Activated naive CD8-positive, alpha-beta T cell (primary cell): ENCODE data around the gene MAP3K14.
"Not testable (repeated sequence)": the region's sequence is repeated elsewhere in the genome, so short reads cannot be mapped to it uniquely, and the experiment has no call there.

Experiments used
- H3K27ac Mint-ChIP-seq: one replicate; pipeline ENCODE4 v1.8.0; 2021; ENCODE audit warnings: mixed read lengths
- H3K27me3 Mint-ChIP-seq: one replicate; pipeline ENCODE4 v1.8.0; 2021; ENCODE audit warnings: mixed read lengths
- H3K36me3 Mint-ChIP-seq: one replicate; pipeline ENCODE4 v1.8.0; 2021; ENCODE audit warnings: mixed read lengths
- H3K4me1 Mint-ChIP-seq: one replicate; pipeline ENCODE4 v1.8.0; 2021; ENCODE audit warnings: low read depth, mixed read lengths
- H3K4me3 Mint-ChIP-seq: one replicate; pipeline ENCODE4 v1.8.0; 2021; ENCODE audit warnings: mild to moderate bottlenecking, mixed read lengths
- H3K9me3 Mint-ChIP-seq: one replicate; pipeline ENCODE4 v1.8.0; 2021; ENCODE audit warnings: low read depth, mixed read lengths

The MAP3K14 gene

DNA sequence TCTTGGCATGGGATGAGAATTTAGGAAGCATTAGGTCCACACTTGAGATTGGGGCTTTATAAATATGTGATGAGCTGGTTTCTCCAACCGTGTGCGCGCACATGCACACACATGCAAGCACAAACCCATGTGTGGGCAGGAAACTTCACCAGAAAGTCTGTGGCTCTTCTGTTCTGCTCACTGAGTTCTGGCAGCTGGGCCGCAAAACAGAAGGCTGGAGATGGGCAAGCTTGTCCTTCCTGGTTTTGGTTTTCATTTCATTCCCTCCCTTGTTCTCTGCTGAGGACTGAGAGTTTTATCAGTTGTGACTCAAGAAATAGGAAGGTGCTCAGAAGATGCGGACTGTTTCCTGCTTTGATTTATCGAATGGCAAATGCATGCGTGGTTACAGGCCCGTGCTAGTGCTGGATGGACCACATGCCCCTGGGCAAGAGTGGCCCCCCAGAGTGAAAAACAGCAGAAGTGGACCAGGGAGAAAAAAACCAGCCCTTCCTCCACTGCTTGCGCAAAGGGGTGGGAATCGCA lies 14.1 kb downstream of the MAP3K14 start:
- peak overlapping the region; percentile 76 for H3K4me3 Mint-ChIP-seq
- no peaks in the 10 kb centered on the region for H3K27me3 Mint-ChIP-seq
- H3K4me1 Mint-ChIP-seq, result peaks cover 79% of the 10 kb centered on the region
- H3K27ac Mint-ChIP-seq, result peak overlapping the region; percentile 96
- H3K9me3 Mint-ChIP-seq, result no peaks in the 10 kb centered on the region
- H3K36me3 Mint-ChIP-seq, result peaks cover 13% of the 10 kb centered on the region

GRCh38 chr17:45302220-45302619 lies 14.6 kb downstream of the MAP3K14 start:
- H3K4me3 Mint-ChIP-seq, result peak overlapping the region; percentile 76
- H3K36me3 Mint-ChIP-seq, result peaks cover 13% of the 10 kb centered on the region
- not testable (repeated sequence) for H3K27me3 Mint-ChIP-seq, H3K9me3 Mint-ChIP-seq
- H3K4me1 Mint-ChIP-seq, result peaks cover 77% of the 10 kb centered on the region
- H3K27ac Mint-ChIP-seq, result peak overlapping the region; percentile 96

- peak overlapping the region; percentile 70 for H3K27ac Mint-ChIP-seq
- H3K4me3 Mint-ChIP-seq, result peak overlapping the region; percentile 17
- no peaks in the 10 kb centered on the region for H3K9me3 Mint-ChIP-seq
- H3K4me1 Mint-ChIP-seq, result peaks cover 81% of the 10 kb centered on the region
- H3K36me3 Mint-ChIP-seq, result peaks cover 15% of the 10 kb centered on the region
- H3K27me3 Mint-ChIP-seq, result no peaks in the 10 kb centered on the region
Measured at GRCh38 chr17:45301674-45302073, 15.1 kb downstream of the MAP3K14 start.

- peaks cover 16% of the 10 kb centered on the region for H3K36me3 Mint-ChIP-seq
- H3K27ac Mint-ChIP-seq, result peak overlapping the region; percentile 93
- no peaks in the 10 kb centered on the region for H3K9me3 Mint-ChIP-seq
- peak overlapping the region; percentile 67 for H3K4me3 Mint-ChIP-seq
- no peaks in the 10 kb centered on the region for H3K27me3 Mint-ChIP-seq
- H3K4me1 Mint-ChIP-seq, result peaks cover 83% of the 10 kb centered on the region
Measured at GRCh38 chr17:45300060-45300751, 16.6 kb downstream of the MAP3K14 start.

- Mint-ChIP-seq H3K4me1 (peaks cover 83% of the 10 kb centered on the region), H3K9me3 (no peaks in the 10 kb centered on the region), H3K27ac (peak overlapping the region; percentile 83), H3K27me3 (no peaks in the 10 kb centered on the region), H3K36me3 (peaks cover 15% of the 10 kb centered on the region), H3K4me3 (no peak overlapping the region)
Measured at GRCh38 chr17:45299361-45299760, 17.5 kb downstream of the MAP3K14 start.

DNA sequence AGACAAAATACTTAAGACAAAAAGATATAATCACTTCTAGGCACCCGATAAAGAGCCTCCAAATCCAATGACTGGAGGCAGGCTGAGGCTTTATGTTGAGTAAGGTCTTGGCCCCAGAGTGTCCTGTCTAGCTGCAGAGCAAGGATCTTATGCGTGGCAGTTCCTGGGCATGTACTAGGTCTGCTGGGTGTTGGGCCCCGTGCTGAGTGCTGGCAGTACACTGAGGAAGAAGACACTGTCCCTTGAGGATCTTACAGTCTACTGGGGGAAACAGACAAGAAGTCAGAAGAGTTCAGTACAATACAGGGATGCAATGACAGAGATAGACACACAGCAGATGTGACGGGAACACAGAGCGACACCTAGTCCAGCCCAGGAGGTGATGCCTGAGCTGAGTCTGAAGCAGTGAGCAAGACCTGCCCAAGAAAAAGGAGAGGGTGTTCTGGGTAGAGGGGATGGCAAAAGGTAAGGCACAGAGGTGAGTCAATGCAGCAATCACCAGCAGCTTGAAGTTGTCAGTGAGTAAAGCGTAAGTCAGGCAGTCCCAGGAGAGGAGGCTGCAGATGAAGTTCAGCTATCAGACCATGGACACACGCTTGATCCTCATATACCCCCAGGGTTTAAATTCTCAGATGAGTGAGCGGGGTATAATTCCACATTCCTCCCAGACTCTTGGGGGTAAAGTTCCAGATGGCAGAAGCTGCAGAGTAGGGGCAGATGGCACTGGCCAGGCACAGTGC lies 18.1 kb downstream of the MAP3K14 start:
- Mint-ChIP-seq H3K9me3 (no peaks in the 10 kb centered on the region), H3K36me3 (peaks cover 14% of the 10 kb centered on the region), H3K27me3 (no peaks in the 10 kb centered on the region), H3K4me3 (no peak overlapping the region), H3K27ac (peak overlapping the region; percentile 76), H3K4me1 (peaks cover 86% of the 10 kb centered on the region)

GRCh38 chr17:45296833-45297124 lies 20.0 kb downstream of the MAP3K14 start:
- peaks cover 13% of the 10 kb centered on the region for H3K36me3 Mint-ChIP-seq
- H3K9me3 Mint-ChIP-seq, result no peaks in the 10 kb centered on the region
- H3K4me3 Mint-ChIP-seq, result peak overlapping the region; percentile 41
- no peaks in the 10 kb centered on the region for H3K27me3 Mint-ChIP-seq
- peak overlapping the region; percentile 91 for H3K27ac Mint-ChIP-seq
- H3K4me1 Mint-ChIP-seq, result peaks cover 87% of the 10 kb centered on the region

DNA sequence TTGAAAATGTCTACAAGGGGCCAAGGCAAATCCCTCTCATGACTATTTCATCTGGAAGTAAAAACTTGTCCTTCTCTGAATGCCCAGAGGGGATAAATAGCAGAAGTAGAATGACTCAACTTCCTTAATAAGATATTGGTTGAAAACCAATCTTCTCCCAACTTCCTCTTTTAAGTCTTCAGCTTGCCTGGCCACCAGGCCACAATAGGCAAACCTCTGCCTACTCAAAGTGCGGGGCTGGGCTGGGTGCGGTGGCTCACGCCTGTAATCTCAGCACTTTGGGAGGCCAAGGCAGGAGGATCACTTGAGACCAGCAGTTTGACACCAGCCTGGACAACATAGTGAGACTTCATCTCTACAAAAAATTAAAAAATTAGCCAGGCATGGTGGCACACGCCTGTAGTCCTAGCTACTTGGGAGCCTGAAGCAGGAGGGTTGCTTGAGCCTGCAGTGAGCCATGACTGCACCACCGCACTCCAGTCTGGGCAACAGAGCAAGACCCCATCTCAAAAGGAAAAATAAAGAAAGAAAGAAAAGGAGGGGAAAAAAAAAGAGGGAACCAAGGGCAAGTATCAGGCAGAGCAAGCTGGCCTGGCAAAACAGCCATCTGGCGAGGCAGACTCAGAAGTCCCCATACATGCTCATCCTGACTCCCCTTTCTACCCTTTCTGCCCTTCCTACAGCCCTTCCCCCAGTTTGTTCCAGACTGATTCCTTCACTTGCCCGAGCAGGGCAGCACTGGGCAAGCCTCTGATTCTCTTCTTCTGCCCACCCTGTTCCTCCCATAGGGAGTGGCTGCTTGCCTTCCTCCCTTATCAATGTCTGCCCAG lies 20.6 kb downstream of the MAP3K14 start:
- peak overlapping the region; percentile 91 for H3K27ac Mint-ChIP-seq
- no peaks in the 10 kb centered on the region for H3K27me3 Mint-ChIP-seq
- peaks cover 13% of the 10 kb centered on the region for H3K36me3 Mint-ChIP-seq
- H3K4me1 Mint-ChIP-seq, result peaks cover 87% of the 10 kb centered on the region
- no peaks in the 10 kb centered on the region for H3K9me3 Mint-ChIP-seq
- peak overlapping the region; percentile 41 for H3K4me3 Mint-ChIP-seq

- Mint-ChIP-seq H3K4me3 (no peak overlapping the region), H3K27ac (peak overlapping the region; percentile 86), H3K36me3 (peaks cover 9% of the 10 kb centered on the region)
Measured at GRCh38 chr17:45294506-45294905, 22.3 kb downstream of the MAP3K14 start.

GRCh38 chr17:45293413-45294211 lies 23.2 kb downstream of the MAP3K14 start:
- H3K9me3 Mint-ChIP-seq, result no peaks in the 10 kb centered on the region
- peak overlapping the region; percentile 86 for H3K27ac Mint-ChIP-seq
- H3K36me3 Mint-ChIP-seq, result peaks cover 7% of the 10 kb centered on the region
- no peaks in the 10 kb centered on the region for H3K27me3 Mint-ChIP-seq
- peak overlapping the region; percentile 10 for H3K4me3 Mint-ChIP-seq
- H3K4me1 Mint-ChIP-seq, result peaks cover 66% of the 10 kb centered on the region

More at GRCh38 chr17:45294506-45294905, 22.3 kb downstream of the MAP3K14 start:
- Mint-ChIP-seq H3K4me1 (peaks cover 75% of the 10 kb centered on the region), H3K9me3 (no peaks in the 10 kb centered on the region), H3K27me3 (no peaks in the 10 kb centered on the region)

DNA sequence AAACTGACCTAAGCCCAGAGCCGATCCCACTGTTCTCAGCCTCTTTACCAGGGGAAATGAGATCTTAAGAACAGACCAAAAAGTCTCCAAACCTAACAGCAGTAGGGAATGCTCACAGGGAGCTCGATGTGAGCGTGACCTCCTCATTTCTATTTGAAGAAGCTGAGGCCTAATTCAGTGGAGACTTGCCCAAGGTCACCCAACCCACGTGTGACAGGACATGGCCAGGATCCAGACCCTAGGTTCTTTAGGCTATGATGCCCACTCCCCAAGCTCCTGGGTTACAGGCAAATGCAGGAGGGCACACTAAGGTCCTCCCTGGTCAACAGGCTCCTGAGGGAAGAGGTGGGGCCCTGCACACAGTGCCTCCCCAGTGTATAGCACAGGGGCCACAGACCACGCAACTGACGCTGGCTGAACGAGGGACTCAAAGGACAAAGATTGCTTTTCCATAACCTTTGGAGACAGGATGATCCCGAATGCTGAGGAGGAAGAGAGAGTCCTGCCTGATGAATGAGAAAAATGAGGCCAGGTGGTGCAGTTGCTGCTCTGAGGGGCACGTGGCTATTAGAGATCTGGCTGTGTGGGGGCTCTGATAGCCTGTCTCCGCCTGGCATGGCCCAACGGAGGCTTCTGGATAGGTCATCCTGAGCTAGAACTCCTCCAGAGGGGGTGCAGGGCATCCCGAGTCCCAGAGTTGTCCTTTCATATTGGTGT lies 24.0 kb downstream of the MAP3K14 start:
- Mint-ChIP-seq H3K36me3 (peaks cover 7% of the 10 kb centered on the region), H3K27me3 (no peaks in the 10 kb centered on the region), H3K4me1 (peaks cover 58% of the 10 kb centered on the region), H3K4me3 (no peak overlapping the region), H3K9me3 (no peaks in the 10 kb centered on the region), H3K27ac (peak overlapping the region; percentile 86)

GRCh38 chr17:45291171-45291805 lies 25.5 kb downstream of the MAP3K14 start:
- Mint-ChIP-seq H3K36me3 (peaks cover 3% of the 10 kb centered on the region), H3K27me3 (no peaks in the 10 kb centered on the region), H3K4me3 (no peak overlapping the region), H3K9me3 (no peaks in the 10 kb centered on the region), H3K4me1 (peaks cover 44% of the 10 kb centered on the region), H3K27ac (peak overlapping the region; percentile 81)

GRCh38 chr17:45290269-45290765 lies 26.5 kb downstream of the MAP3K14 start:
- H3K36me3 Mint-ChIP-seq, result no peaks in the 10 kb centered on the region
- H3K4me1 Mint-ChIP-seq, result peaks cover 34% of the 10 kb centered on the region
- peak overlapping the region; percentile 81 for H3K27ac Mint-ChIP-seq

More at GRCh38 chr17:45290269-45290765, 26.5 kb downstream of the MAP3K14 start:
- Mint-ChIP-seq H3K4me3 (no peak overlapping the region), H3K27me3 (no peaks in the 10 kb centered on the region), H3K9me3 (no peaks in the 10 kb centered on the region)
